GM12878 (cell line): ENCODE measurements around the gene ATAD2B. TPM values are rescaled to one million over a fixed set of nuclear protein-coding genes. Genes with fewer than 3 reads are reported as not detected.

Source experiments
- ATAC-seq: fragments of 200-7000 bp; cut with Tn5 transposase; 3 replicates; pipeline ENCODE4 v1.9.1; 2020; ENCODE audit warnings: mild to moderate bottlenecking, moderate library complexity
- BruUV-seq: library from RNA; stranded (reverse); fragments of 400-500 nt; replicated peaks from 2 replicates; lab custom pipeline; 2021; lab: Mats Ljungman, UMichigan
- CTCF ChIA-PET: fragments of 300-600 bp; sonication (Branson Sonifier 250); formaldehyde crosslinking; extraction: SDS; loops from one replicate; lab custom pipeline; 2021; ENCODE audit warnings: inconsistent platforms; lab: Yijun Ruan, JAX
- POLR2A ChIA-PET: fragments of 350-600 bp; formaldehyde crosslinking; extraction: SDS; loops from one replicate; lab custom pipeline; 2021; ENCODE audit warnings: inconsistent platforms; lab: Charles Lee
- RAD21 ChIA-PET: fragments of 300-600 bp; sonication (Branson Sonifier 250); formaldehyde crosslinking; loops from one replicate; lab custom pipeline; 2023; ENCODE audit warnings: antibody characterized with exemption; ENCODE audit not compliant: unreplicated experiment; lab: Charles Lee
- SMC1A ChIA-PET: fragments of 300-600 bp; sonication (Branson Sonifier 250); formaldehyde crosslinking; loops from one replicate; lab custom pipeline; 2023; ENCODE audit not compliant: unreplicated experiment, uncharacterized antibody; lab: Charles Lee
- DNase-seq: peaks from one replicate; pipeline ENCODE4 v3.0.0-alpha.2; 2011; ENCODE audit warnings: low read depth, low spot score
- FAIRE-seq: peaks from 3 replicates; lab custom pipeline; 2011; peaks lifted over from hg19 to GRCh38; lab: Jason Lieb, UNC
- H2AFZ ChIP-seq: 2 replicates; pipeline ENCODE4 v1.6.0; 2011; ENCODE audit warnings: low read depth, low read length, control low read depth; ENCODE audit not compliant: control insufficient read depth
- H3K27ac ChIP-seq: 2 replicates; pipeline ENCODE4 v1.5.1; 2011; ENCODE audit warnings: control low read depth; ENCODE audit not compliant: control insufficient read depth, insufficient read depth
- H3K27me3 ChIP-seq, 2 experiments: replicated peaks in 1 of 2; 2 replicates each; pipeline versions ENCODE4 v1.6.0 to v1.6.1; 2011; ENCODE audit warnings: low read length in 1 of 2; ENCODE audit not compliant: control insufficient read depth in 2 of 2, insufficient read depth in 2 of 2
- H3K36me3 ChIP-seq, 2 experiments: 2 replicates each; pipeline ENCODE4 v1.5.1; 2011; ENCODE audit warnings: low read length in 1 of 2; ENCODE audit not compliant: control insufficient read depth in 2 of 2, insufficient read depth in 2 of 2
- H3K4me1 ChIP-seq: 2 replicates; pipeline ENCODE4 v1.6.1; 2011; ENCODE audit warnings: mild to moderate bottlenecking, low read length, moderate library complexity, mixed read lengths; ENCODE audit not compliant: control insufficient read depth, insufficient read depth
- H3K4me2 ChIP-seq: 2 replicates; pipeline ENCODE4 v1.6.0; 2011; ENCODE audit warnings: control low read depth; ENCODE audit not compliant: control insufficient read depth, insufficient read depth
- H3K4me3 ChIP-seq: fragments of 200-600 bp; sonication (generic); 2 replicates; pipeline ENCODE4 v1.5.1; 2016
- H3K79me2 ChIP-seq: 2 replicates; pipeline ENCODE4 v1.6.0; 2011; ENCODE audit warnings: low read length; ENCODE audit not compliant: control insufficient read depth, insufficient read depth
- H3K9ac ChIP-seq: 2 replicates; pipeline ENCODE4 v1.8.0; 2011; ENCODE audit warnings: low read length, control low read depth, mixed read lengths; ENCODE audit not compliant: control insufficient read depth, insufficient read depth
- H3K9me3 ChIP-seq: replicated peaks from 3 replicates; pipeline ENCODE4 v1.5.1; 2011; ENCODE audit warnings: mild to moderate bottlenecking, low read length; ENCODE audit not compliant: control insufficient read depth, insufficient read depth
- H4K20me1 ChIP-seq: 2 replicates; pipeline ENCODE4 v1.6.0; 2011; ENCODE audit not compliant: control insufficient read depth, insufficient read depth
- ASH2L ChIP-seq: fragments of 300-600, 200-600 bp; sonication (generic); IDR thresholded peaks from 2 replicates; pipeline ENCODE4 v1.6.1; 2017; ENCODE audit warnings: low read depth, mild to moderate bottlenecking, borderline replicate concordance
- ETV6 ChIP-seq, 2 experiments: fragments of 450-650 bp in 1 of 2; IDR thresholded peaks in 1 of 2; conservative IDR thresholded peaks in 1 of 2; 2 replicates each; pipeline ENCODE4 v1.6.1; 2014; ENCODE audit warnings: antibody characterized with exemption in 1 of 2, borderline replicate concordance in 1 of 2, low read depth in 1 of 2, mild to moderate bottlenecking in 1 of 2, moderate library complexity in 1 of 2
- HCFC1 ChIP-seq: fragments of 150-350 bp; IDR thresholded peaks from 2 replicates; pipeline ENCODE4 v1.6.1; 2014; ENCODE audit warnings: low read length
- KAT2A ChIP-seq: conservative IDR thresholded peaks from 2 replicates; pipeline ENCODE4 v1.6.1; 2011; ENCODE audit warnings: low read depth, low read length; ENCODE audit not compliant: control insufficient read depth
- MTA2 ChIP-seq: fragments of 450-650 bp; IDR thresholded peaks from 2 replicates; pipeline ENCODE4 v1.6.1; 2016; ENCODE audit warnings: low read depth, mild to moderate bottlenecking, moderate library complexity
- NBN ChIP-seq: fragments of 450-650 bp; IDR thresholded peaks from 2 replicates; pipeline ENCODE4 v1.6.1; 2016
- SRF ChIP-seq, 2 experiments: IDR thresholded peaks; 2 replicates each; pipeline ENCODE4 v1.6.1; 2011; ENCODE audit warnings: low read depth in 2 of 2, low read length in 2 of 2, mild to moderate bottlenecking in 1 of 2, moderate library complexity in 1 of 2
- TCF12 ChIP-seq: IDR thresholded peaks from 2 replicates; pipeline ENCODE4 v1.6.1; 2011; ENCODE audit warnings: low read depth, mild to moderate bottlenecking, low read length
- WGBS: methylation state at CpG from one replicate; pipeline ENCODE4 v1.1.6; 2016; ENCODE audit warnings: low lambda C conversion rate; ENCODE audit not compliant: insufficient replicate concordance, insufficient coverage; ENCODE audit errors: missing lambda C conversion rate; 5-methylcytosine and 5-hydroxymethylcytosine counted together
- in situ Hi-C: fragments of 300-500 bp; cut with MboI; formaldehyde crosslinking; loops from 9 replicates; pipeline ENCODE4 v1.14.3; 2018; ENCODE audit warnings: mixed read lengths
- intact Hi-C: fragments of 100-400 bp; cut with micrococcal nuclease; formaldehyde crosslinking; loops from one replicate; pipeline ENCODE4 v1.14.2; 2022; ENCODE audit not compliant: unreplicated experiment
- polyA plus RNA-seq, 11 experiments: library from polyadenylated mRNA; depleted of rRNA in 4 of 11; unstranded in 6 of 11; stranded (reverse) in 5 of 11; fragments of >200 nt; fragmentation: Nextera tagmentation in 4 of 11; fragmentation: Illumina TruSeq in 1 of 11; extraction: Ambion mirVana in 4 of 11; extraction: Trizol in 1 of 11; gene quantifications; 1 replicate in 1 of 11; 2 replicates in 10 of 11; pipeline versions ENCODE4 v1.2.1 to v1.2.3, GENCODE V29; 2011 to 2016; ENCODE audit warnings: inconsistent platforms in 2 of 11, missing spikeins in 2 of 11, low read depth in 1 of 11
- total RNA-seq, 4 experiments: library from RNA; depleted of rRNA in 3 of 4; stranded (reverse); fragments of >200 nt in 3 of 4; fragmentation: Illumina TruSeq in 1 of 4; extraction: Trizol in 1 of 4; gene quantifications; 2 replicates each; pipeline versions ENCODE4 v1.2.1 to v1.2.3, GENCODE V29; 2013 to 2021
- TF ChIP-seq, protein P1 (sequence below): fragments of 450-650 bp; IDR thresholded peaks from 2 replicates; pipeline ENCODE4 v1.6.1; 2016; ENCODE audit warnings: mild to moderate bottlenecking
- TF ChIP-seq, protein P2 (sequence below): fragments of 450-650 bp; formaldehyde crosslinking; IDR thresholded peaks from 2 replicates; pipeline ENCODE4 v1.5.0; 2022; ENCODE audit warnings: mild to moderate bottlenecking, missing genetic modification characterization
- TF ChIP-seq, protein P3 (sequence below): fragments of 450-650 bp; IDR thresholded peaks from 2 replicates; pipeline ENCODE4 v1.6.1; 2018; ENCODE audit warnings: borderline replicate concordance, mild to moderate bottlenecking; ENCODE audit not compliant: partially characterized antibody

The ATAD2B gene
- total and polyA plus RNA-seq, 10 of the 15 experiments (the other 5 are each of a cell fraction or from before 2014, with no cell fraction given), result 3.6 to 29.9 (median 16.8) TPM

DNA sequence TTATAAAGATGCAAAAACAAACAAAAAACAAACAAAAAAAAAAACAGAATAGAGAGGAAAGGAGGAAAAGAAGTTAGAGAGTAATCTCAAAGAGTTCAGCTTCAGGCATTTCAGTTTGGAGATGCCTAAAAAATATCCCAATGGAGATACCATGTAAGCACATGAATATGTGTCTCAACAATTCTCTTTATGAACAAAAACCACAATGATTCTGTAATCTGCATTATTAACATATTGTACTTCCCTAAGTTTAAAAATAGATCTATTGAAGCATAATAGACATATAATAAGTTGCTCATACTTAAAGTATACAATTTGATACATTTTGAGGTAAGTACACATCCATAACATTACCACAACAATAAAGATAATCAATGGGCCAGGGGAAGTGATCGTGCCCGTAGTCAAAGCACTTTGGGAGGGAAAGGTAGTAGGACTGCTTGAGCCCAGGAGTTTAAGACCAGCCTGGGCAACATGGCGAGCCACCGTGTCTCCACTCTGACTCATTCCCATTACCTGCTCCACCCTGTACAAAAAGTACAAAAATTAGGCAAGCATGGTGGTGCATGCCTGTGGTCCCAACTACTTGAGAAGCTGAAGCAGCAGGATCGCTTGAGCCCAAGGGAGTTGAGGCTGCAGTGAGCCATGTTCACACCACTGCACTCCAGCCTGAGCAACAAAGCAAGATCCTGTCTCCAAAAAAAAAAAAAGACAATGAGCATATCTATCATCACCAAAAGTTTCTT, 158.9 kb downstream of the ATAD2B start (continued):
- TF ChIP-seq ASH2L (no peak), NBN (no peak)

DNA sequence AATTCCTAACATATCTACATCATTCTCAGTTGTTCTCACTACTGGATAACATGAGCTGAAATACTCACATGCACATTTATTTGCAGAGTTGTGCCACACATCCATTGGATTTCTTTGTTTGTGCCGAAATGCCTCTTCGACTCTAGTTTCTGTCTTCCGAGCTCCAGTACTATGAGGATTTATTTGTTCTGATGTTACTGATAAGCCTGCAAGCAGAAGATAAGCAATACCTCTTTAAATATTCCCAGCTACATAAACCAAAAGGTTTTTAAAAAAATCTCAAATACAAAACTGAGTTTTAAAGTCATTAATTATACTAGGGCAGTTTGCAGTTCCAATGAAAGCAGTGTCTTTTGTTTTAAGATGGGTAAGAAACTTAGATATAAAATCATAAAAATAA, 164.8 kb downstream of the ATAD2B start:
- Histone ChIP-seq H3K9me3 (no peaks in the 10 kb centered on the region), H3K36me3 (peaks cover 0 to 10% of the 10 kb centered on the region in 2 experiments; a peak in 3 of 4 replicates), H3K4me1 (no peaks in the 10 kb centered on the region), H3K9ac (no peak overlapping the region), H3K4me2 (no peak overlapping the region), H3K4me3 (no peak overlapping the region), H3K27me3 (no peaks in the 10 kb centered on the region), H3K79me2 (no peaks in the 10 kb centered on the region), H2AFZ (no peak overlapping the region), H3K27ac (no peak overlapping the region), H4K20me1 (no peaks in the 10 kb centered on the region)
- FAIRE-seq (no peak), ATAC-seq (no peak), DNase-seq (no peak)
- CTCF ChIA-PET, result interaction anchor here (0.9 to 1.7 kb wide), 3 partner anchors 13 to 432 kb away, joined by 3 to 4 read pairs (median 3); no protein-coding TSS in a partner anchor
- in situ Hi-C loops, result no loop called here
- POLR2A ChIA-PET, result no interaction called here
- WGBS, result 98% methylated on average over 3 of the region's 3 CpGs
- intact Hi-C loops, result no loop called here
- SMC1A ChIA-PET, result no interaction called here
- no TSS peak for BruUV-seq
- RAD21 ChIA-PET, result interaction anchor here (1.1 kb wide), 1 partner anchor 322 kb away, joined by 3 read pairs; no protein-coding TSS in a partner anchor
- TF ChIP-seq TCF12 (no peak), HCFC1 (no peak), ETV6 (conservative IDR thresholded peaks at IDR 0.05 in 1 of 2, IDR thresholded peaks at IDR 0.05 in 1 of 2; ENCODE audit: borderline replicate concordance in 1 of 2, low read depth in 1 of 2) (no peak), SRF (IDR thresholded peaks at IDR 0.05; ENCODE audit: low read depth in 2 of 2, low read length in 2 of 2) (no peak), MTA2 (no peak), KAT2A (no peak)
- TF ChIP-seq, protein P1, sequence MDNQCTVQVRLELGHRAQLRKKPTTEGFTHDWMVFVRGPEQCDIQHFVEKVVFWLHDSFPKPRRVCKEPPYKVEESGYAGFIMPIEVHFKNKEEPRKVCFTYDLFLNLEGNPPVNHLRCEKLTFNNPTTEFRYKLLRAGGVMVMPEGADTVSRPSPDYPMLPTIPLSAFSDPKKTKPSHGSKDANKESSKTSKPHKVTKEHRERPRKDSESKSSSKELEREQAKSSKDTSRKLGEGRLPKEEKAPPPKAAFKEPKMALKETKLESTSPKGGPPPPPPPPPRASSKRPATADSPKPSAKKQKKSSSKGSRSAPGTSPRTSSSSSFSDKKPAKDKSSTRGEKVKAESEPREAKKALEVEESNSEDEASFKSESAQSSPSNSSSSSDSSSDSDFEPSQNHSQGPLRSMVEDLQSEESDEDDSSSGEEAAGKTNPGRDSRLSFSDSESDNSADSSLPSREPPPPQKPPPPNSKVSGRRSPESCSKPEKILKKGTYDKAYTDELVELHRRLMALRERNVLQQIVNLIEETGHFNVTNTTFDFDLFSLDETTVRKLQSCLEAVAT, result no peak
- TF ChIP-seq, protein P2, sequence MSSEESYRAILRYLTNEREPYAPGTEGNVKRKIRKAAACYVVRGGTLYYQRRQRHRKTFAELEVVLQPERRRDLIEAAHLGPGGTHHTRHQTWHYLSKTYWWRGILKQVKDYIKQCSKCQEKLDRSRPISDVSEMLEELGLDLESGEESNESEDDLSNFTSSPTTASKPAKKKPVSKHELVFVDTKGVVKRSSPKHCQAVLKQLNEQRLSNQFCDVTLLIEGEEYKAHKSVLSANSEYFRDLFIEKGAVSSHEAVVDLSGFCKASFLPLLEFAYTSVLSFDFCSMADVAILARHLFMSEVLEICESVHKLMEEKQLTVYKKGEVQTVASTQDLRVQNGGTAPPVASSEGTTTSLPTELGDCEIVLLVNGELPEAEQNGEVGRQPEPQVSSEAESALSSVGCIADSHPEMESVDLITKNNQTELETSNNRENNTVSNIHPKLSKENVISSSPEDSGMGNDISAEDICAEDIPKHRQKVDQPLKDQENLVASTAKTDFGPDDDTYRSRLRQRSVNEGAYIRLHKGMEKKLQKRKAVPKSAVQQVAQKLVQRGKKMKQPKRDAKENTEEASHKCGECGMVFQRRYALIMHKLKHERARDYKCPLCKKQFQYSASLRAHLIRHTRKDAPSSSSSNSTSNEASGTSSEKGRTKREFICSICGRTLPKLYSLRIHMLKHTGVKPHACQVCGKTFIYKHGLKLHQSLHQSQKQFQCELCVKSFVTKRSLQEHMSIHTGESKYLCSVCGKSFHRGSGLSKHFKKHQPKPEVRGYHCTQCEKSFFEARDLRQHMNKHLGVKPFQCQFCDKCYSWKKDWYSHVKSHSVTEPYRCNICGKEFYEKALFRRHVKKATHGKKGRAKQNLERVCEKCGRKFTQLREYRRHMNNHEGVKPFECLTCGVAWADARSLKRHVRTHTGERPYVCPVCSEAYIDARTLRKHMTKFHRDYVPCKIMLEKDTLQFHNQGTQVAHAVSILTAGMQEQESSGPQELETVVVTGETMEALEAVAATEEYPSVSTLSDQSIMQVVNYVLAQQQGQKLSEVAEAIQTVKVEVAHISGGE (CRISPR knock-in tag), result no peak
- TF ChIP-seq, protein P3, sequence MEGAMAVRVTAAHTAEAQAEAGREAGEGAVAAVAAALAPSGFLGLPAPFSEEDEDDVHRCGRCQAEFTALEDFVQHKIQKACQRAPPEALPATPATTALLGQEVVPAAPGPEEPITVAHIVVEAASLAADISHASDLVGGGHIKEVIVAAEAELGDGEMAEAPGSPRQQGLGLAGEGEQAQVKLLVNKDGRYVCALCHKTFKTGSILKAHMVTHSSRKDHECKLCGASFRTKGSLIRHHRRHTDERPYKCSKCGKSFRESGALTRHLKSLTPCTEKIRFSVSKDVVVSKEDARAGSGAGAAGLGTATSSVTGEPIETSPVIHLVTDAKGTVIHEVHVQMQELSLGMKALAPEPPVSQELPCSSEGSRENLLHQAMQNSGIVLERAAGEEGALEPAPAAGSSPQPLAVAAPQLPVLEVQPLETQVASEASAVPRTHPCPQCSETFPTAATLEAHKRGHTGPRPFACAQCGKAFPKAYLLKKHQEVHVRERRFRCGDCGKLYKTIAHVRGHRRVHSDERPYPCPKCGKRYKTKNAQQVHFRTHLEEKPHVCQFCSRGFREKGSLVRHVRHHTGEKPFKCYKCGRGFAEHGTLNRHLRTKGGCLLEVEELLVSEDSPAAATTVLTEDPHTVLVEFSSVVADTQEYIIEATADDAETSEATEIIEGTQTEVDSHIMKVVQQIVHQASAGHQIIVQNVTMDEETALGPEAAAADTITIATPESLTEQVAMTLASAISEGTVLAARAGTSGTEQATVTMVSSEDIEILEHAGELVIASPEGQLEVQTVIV, result no peak
